Activated CD8-positive, alpha-beta T cell treated with anti-CD3 and anti-CD28 coated beads for 36 hours (primary cell): ENCODE results near the gene MOV10L1. TPM values are rescaled to one million over a fixed set of nuclear protein-coding genes. Genes with fewer than 3 reads are reported as not detected.

Experiments
- ATAC-seq: fragments of 200-7000 bp; cut with Tn5 transposase; one replicate; pipeline ENCODE4 v1.10.0; 2021; ENCODE audit warnings: mild to moderate bottlenecking, moderate library complexity
- CTCF ChIA-PET: fragments of 350-600 bp; sonication (Branson Sonifier 250); formaldehyde crosslinking; loops from one replicate; lab custom pipeline; 2021; ENCODE audit warnings: antibody characterized with exemption; lab: Charles Lee
- POLR2A ChIA-PET: fragments of 350-600 bp; sonication (Branson Sonifier 250); formaldehyde crosslinking; loops from one replicate; lab custom pipeline; 2021; ENCODE audit warnings: antibody characterized with exemption; lab: Charles Lee
- DNase-seq: peaks from one replicate; pipeline ENCODE4 v3.0.0-alpha.2; 2020
- H3K27ac Mint-ChIP-seq: one replicate; pipeline ENCODE4 v1.8.0; 2021; ENCODE audit warnings: mild to moderate bottlenecking, mixed read lengths
- H3K27me3 Mint-ChIP-seq: one replicate; pipeline ENCODE4 v1.8.0; 2021; ENCODE audit warnings: mixed read lengths
- H3K36me3 Mint-ChIP-seq: one replicate; pipeline ENCODE4 v1.8.0; 2021; ENCODE audit warnings: low read depth, mixed read lengths
- H3K4me1 Mint-ChIP-seq: one replicate; pipeline ENCODE4 v1.8.0; 2021; ENCODE audit warnings: low read depth, mixed read lengths
- H3K4me3 Mint-ChIP-seq: one replicate; pipeline ENCODE4 v1.8.0; 2021; ENCODE audit warnings: mild to moderate bottlenecking, moderate library complexity, mixed read lengths
- H3K9me3 Mint-ChIP-seq: one replicate; pipeline ENCODE4 v1.8.0; 2021; ENCODE audit warnings: mixed read lengths
- intact Hi-C: fragments of 100-400 bp; cut with micrococcal nuclease; formaldehyde crosslinking; loops from one replicate; pipeline ENCODE4 v1.10.0; 2022
- total RNA-seq, 2 experiments: library from RNA; stranded (reverse); gene quantifications; one replicate each; pipeline ENCODE4 v1.2.3, GENCODE V29; 2021
- TF ChIP-seq, protein P1 (sequence below): fragments of 200-600 bp; IDR thresholded peaks from one replicate; pipeline ENCODE4 v1.8.0; 2022; ENCODE audit warnings: antibody characterized with exemption, mild to moderate bottlenecking

The MOV10L1 gene
- total RNA-seq, 2 experiments from 2014 or later, result 0.34 TPM; not detected in 1

DNA sequence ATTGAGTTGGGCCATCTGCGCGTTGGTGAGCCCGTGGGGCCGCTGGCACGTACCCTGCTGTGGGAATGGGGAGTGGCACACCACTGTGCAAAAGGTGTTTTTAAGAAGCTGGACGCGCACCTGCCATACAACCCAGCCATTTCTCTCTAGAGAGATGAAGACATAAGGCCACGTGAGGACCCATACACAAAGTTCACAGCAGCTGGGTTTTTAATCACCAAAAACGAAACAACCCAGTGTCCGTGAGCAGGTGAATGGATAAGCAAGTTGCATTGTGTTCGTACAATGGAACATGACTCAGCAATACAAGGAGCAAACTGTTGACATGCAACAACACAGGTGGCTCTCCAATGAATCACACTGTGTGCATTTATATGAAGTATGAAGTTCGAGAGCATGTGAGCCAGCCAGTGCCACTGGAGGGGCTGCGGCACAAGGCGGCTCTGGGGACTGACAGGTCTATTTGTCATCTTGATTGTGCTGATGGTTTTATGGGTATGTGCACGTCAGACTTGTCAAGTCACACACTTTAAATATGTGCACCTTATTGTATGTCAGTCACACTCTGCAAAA is 50.1 kb downstream of the MOV10L1 start:
- ChIA-PET CTCF (no interaction called here), POLR2A (no interaction called here)
- Mint-ChIP-seq H3K27ac (no peak overlapping the region), H3K36me3 (no peaks in the 10 kb centered on the region), H3K4me1 (no peaks in the 10 kb centered on the region), H3K9me3 (no peaks in the 10 kb centered on the region), H3K27me3 (peaks cover 14% of the 10 kb centered on the region), H3K4me3 (no peak overlapping the region)
- DNase-seq (no peak), ATAC-seq (no peak)
- TF ChIP-seq, protein P1, sequence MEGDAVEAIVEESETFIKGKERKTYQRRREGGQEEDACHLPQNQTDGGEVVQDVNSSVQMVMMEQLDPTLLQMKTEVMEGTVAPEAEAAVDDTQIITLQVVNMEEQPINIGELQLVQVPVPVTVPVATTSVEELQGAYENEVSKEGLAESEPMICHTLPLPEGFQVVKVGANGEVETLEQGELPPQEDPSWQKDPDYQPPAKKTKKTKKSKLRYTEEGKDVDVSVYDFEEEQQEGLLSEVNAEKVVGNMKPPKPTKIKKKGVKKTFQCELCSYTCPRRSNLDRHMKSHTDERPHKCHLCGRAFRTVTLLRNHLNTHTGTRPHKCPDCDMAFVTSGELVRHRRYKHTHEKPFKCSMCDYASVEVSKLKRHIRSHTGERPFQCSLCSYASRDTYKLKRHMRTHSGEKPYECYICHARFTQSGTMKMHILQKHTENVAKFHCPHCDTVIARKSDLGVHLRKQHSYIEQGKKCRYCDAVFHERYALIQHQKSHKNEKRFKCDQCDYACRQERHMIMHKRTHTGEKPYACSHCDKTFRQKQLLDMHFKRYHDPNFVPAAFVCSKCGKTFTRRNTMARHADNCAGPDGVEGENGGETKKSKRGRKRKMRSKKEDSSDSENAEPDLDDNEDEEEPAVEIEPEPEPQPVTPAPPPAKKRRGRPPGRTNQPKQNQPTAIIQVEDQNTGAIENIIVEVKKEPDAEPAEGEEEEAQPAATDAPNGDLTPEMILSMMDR, result no peak
- intact Hi-C loops, result no loop called here

DNA sequence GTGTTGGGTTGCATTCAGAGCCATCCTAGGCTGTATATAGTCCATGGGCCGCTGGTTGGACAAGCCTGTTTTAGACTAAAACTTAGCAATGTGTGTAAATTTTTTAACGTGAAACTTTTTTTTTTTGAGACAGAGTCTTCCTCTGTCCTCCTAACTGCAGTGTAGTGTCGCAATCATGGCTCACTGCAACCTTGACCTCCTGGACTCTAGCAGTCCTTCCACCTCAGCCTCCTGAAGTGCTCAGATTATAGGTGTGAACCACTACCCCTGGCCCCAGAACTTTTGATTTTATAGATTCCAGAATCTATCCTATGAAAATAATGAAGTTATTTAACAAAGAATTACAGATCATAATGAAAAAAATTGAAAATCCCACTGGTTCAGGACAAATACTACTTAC is 50.8 kb downstream of the MOV10L1 start:
- ChIA-PET POLR2A (no interaction called here), CTCF (no interaction called here)
- no peaks in the 10 kb centered on the region for H3K4me1 Mint-ChIP-seq
- DNase-seq, result no peak
- H3K27me3 Mint-ChIP-seq, result peaks cover 14% of the 10 kb centered on the region
- no peaks in the 10 kb centered on the region for H3K36me3 Mint-ChIP-seq
- H3K9me3 Mint-ChIP-seq, result no peaks in the 10 kb centered on the region
- no peak overlapping the region for H3K4me3 Mint-ChIP-seq
- TF ChIP-seq, protein P1, result no peak
- intact Hi-C loops, result no loop called here
- H3K27ac Mint-ChIP-seq, result no peak overlapping the region
- ATAC-seq, result no peak

DNA sequence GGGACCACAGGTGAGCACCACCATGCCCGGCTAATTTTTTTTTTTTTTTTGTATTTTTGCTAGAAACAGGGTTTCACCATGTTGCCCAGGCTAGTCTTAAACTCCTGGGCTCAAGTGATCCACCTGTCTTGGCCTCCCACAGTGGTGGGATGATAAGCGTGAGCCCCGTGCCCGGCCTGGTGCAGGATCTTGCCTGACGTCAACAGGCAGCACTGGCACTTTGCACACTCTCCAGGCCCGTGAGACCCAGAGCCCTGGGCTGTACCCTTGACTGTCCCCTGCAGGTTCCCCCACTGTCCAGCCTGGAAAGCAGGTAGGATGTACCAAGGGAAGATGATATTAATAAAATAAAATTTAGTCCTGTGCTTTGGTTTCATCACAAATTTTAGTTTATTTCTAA is 51.7 kb downstream of the MOV10L1 start:
- ChIA-PET POLR2A (no interaction called here), CTCF (no interaction called here)
- H3K27me3 Mint-ChIP-seq, result peaks cover 9% of the 10 kb centered on the region
- no peaks in the 10 kb centered on the region for H3K4me1 Mint-ChIP-seq
- TF ChIP-seq, protein P1, result no peak
- intact Hi-C loops, result no loop called here
- DNase-seq (no peak), ATAC-seq (no peak)
- H3K27ac Mint-ChIP-seq, result no peak overlapping the region
- no peaks in the 10 kb centered on the region for H3K9me3 Mint-ChIP-seq
- no peaks in the 10 kb centered on the region for H3K36me3 Mint-ChIP-seq
- no peak overlapping the region for H3K4me3 Mint-ChIP-seq

DNA sequence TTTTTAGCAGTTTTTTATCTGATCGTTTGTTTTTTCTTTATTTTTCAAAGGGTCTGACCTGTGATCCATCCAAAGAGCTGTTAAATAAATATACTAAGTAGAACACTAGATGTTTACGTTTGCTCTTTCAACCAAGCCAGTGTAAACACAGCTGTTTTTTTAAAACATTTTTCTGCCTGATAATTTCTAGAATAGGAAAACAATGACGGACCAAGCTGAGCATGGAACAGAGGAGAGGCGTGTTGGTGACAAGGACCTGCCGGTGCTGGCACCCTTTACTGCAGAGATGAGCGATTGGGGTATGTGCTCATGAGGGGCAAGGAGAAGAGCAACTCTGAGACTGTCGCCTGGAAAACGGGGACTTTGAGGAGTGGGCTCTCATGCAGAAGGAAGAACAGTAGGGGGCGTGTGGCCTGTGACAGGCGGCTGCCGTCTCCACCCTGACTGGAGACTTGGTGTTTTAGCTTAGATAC is 52.1 kb downstream of the MOV10L1 start:
- ChIA-PET CTCF (interaction anchor here (1.2 kb wide), 1 partner anchor 28 kb away, joined by 3 read pairs; no protein-coding TSS in a partner anchor), POLR2A (interaction anchor here (0.7 to 1.1 kb wide), 2 partner anchors 13 to 114 kb away, joined by 3 read pairs; no protein-coding TSS in a partner anchor)
- H3K27ac Mint-ChIP-seq, result no peak overlapping the region
- no peaks in the 10 kb centered on the region for H3K36me3 Mint-ChIP-seq
- DNase-seq, result no peak
- no peak overlapping the region for H3K4me3 Mint-ChIP-seq
- no peak for ATAC-seq
- H3K4me1 Mint-ChIP-seq, result no peaks in the 10 kb centered on the region
- peaks cover 9% of the 10 kb centered on the region for H3K27me3 Mint-ChIP-seq
- TF ChIP-seq, protein P1, result no peak
- H3K9me3 Mint-ChIP-seq, result no peaks in the 10 kb centered on the region
- intact Hi-C loops, result no loop called here

DNA sequence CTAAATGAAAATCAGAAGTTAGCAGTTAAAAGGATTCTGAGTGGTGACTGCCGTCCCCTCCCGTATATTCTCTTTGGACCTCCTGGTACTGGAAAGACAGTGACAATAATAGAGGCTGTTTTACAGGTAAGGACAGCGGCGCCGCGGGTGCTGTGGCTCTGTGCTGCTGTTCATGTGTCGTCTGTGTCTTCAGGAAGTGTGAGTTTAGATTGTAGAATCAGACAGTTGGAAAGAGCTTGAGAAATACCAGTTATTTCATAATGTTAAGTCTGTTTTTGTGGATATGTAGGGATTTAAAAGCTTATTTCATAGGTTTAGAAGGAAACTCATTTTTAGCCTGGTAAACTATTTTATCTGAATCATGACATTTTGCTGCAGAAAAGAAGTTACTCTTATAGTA is 53.3 kb downstream of the MOV10L1 start:
- Mint-ChIP-seq H3K4me1 (no peaks in the 10 kb centered on the region), H3K36me3 (no peaks in the 10 kb centered on the region), H3K27me3 (peaks cover 9% of the 10 kb centered on the region), H3K9me3 (no peaks in the 10 kb centered on the region), H3K27ac (no peak overlapping the region), H3K4me3 (no peak overlapping the region)
- DNase-seq (no peak), ATAC-seq (no peak)
- ChIA-PET CTCF (interaction anchor here (0.7 to 1.2 kb wide), 2 partner anchors 29 to 480 kb away, joined by 3 read pairs; no protein-coding TSS in a partner anchor), POLR2A (no interaction called here)
- intact Hi-C loops, result no loop called here
- TF ChIP-seq, protein P1, result no peak
